ENCODE measurements around the gene ARL14EPL. TPM values are rescaled to one million over a fixed set of nuclear protein-coding genes. Genes with fewer than 3 reads are reported as not detected.
A peak's percentile ranks its signal among the peaks of the same experiment; 100 is the strongest.

The ARL14EPL gene
- polyA plus RNA-seq, 3 donors from 2014 or later, result not detected

DNA sequence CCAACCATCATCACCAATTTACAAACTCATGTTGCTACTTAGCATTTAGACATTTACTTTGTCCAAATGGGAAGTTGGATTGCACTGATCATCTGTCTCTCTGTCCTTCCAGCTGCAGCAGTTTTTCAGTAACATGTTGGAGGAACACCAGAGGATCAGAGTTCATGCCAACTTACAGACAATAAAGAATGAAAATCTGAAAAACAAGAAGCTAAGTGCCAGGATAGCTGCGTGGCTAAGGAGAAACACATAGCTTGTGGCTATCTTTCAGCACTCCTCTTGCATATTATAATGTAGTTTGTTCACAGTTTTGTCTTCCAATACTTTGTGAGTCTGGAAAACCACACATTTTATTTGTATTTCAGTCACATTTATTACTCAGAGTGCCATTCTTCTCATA lies 6.4 kb upstream of the ARL14EPL start:
- H3K27me3 Mint-ChIP-seq (ENCODE audit: low read depth in 3 of 3), result peaks cover 1 to 6% (median 3%) of the 10 kb centered on the region in 3 donors
- H3K27ac Mint-ChIP-seq, result no peak overlapping the region
- peaks cover 0 to 5% (median 0%) of the 10 kb centered on the region in 3 donors for H3K36me3 Mint-ChIP-seq
- no peaks in the 10 kb centered on the region for H3K9me3 Mint-ChIP-seq
- H3K4me1 Mint-ChIP-seq, result no peaks in the 10 kb centered on the region
- no peak overlapping the region for H3K4me3 Mint-ChIP-seq
- DNase-seq, result no peak

GRCh38 chr5:116032991-116033390 lies 719 bp downstream of the ARL14EPL start:
- Mint-ChIP-seq H3K27me3 (ENCODE audit: low read depth in 3 of 3) (peaks cover 0 to 7% (median 6%) of the 10 kb centered on the region in 3 donors), H3K4me1 (peaks cover 8 to 9% of the 10 kb centered on the region in 2 donors), H3K4me3 (no peak overlapping the region), H3K36me3 (no peaks in the 10 kb centered on the region), H3K27ac (no peak overlapping the region), H3K9me3 (no peaks in the 10 kb centered on the region)
- no peak for DNase-seq

GRCh38 chr5:116035123-116035522 lies 2.9 kb downstream of the ARL14EPL start:
- Mint-ChIP-seq H3K27me3 (ENCODE audit: low read depth in 3 of 3) (peaks cover 0 to 7% (median 2%) of the 10 kb centered on the region in 3 donors), H3K4me3 (no peak overlapping the region), H3K36me3 (no peaks in the 10 kb centered on the region), H3K4me1 (peaks cover 21 to 23% of the 10 kb centered on the region in 2 donors), H3K27ac (no peak overlapping the region), H3K9me3 (no peaks in the 10 kb centered on the region)
- DNase-seq, result no peak

GRCh38 chr5:116037236-116037822 lies 5.1 kb downstream of the ARL14EPL start:
- Mint-ChIP-seq H3K4me1 (peaks cover 17 to 23% of the 10 kb centered on the region in 2 donors), H3K27me3 (ENCODE audit: low read depth in 3 of 3) (peaks cover 0 to 3% (median 0%) of the 10 kb centered on the region in 3 donors), H3K27ac (no peak overlapping the region), H3K9me3 (no peaks in the 10 kb centered on the region), H3K4me3 (no peak overlapping the region), H3K36me3 (no peaks in the 10 kb centered on the region)
- DNase-seq, result no peak

DNA sequence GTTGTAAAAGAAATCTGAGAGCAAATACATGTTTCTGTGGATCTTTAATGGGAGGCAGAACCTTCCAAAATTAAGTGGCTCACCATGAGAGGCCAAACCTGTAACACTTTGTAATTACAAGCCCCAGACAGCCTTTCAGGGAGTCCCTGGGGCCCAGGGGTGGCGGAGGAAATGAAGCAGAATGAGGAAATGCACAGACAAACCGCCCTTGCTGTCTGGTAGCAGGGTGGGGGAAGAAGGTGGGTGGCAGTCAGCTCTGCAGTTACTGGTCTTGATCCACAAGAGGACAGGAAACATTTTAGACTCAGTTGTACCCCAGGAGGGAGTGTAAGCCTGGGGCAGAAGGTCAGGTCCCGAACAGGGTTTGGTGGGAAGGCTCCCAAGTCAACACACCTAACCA lies 6.5 kb downstream of the ARL14EPL start:
- Mint-ChIP-seq H3K27ac (peak overlapping the region; percentile 5 to 65 (median 46)), H3K27me3 (ENCODE audit: low read depth in 3 of 3) (peaks cover 0 to 3% (median 0%) of the 10 kb centered on the region in 3 donors), H3K36me3 (no peaks in the 10 kb centered on the region), H3K4me3 (peak overlapping the region in 1 of 5 donors; percentile 34), H3K4me1 (peaks cover 17 to 23% of the 10 kb centered on the region in 2 donors), H3K9me3 (no peaks in the 10 kb centered on the region)
- DNase-seq, result peak in 2 of 3 donors; percentile 13 to 21

DNA sequence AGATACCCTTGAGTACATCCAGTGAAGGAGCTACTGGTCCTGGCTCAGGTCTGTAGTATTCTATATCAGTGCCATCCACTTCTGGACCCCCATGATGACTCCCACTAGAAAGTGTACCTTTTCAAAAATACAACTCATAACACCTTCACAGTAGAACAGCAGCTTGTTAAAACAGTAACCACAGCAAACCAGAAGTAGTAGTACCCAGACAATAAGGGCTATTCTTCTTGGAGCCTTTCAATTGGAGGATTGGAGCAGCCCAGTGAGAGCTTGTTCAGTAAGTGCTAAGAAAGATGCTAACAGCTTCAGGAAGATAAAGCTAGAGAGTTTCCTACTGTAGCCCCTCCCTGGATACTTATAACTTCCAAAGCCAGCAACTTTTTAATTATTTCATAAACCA lies 10.1 kb downstream of the ARL14EPL start:
- no peaks in the 10 kb centered on the region for H3K36me3 Mint-ChIP-seq
- H3K27ac Mint-ChIP-seq, result no peak overlapping the region
- DNase-seq, result no peak
- no peaks in the 10 kb centered on the region for H3K27me3 Mint-ChIP-seq (ENCODE audit: low read depth in 3 of 3)
- H3K4me1 Mint-ChIP-seq, result peaks cover 17 to 20% of the 10 kb centered on the region in 2 donors
- H3K9me3 Mint-ChIP-seq, result no peaks in the 10 kb centered on the region
- no peak overlapping the region for H3K4me3 Mint-ChIP-seq

GRCh38 chr5:116044073-116044472 lies 11.8 kb downstream of the ARL14EPL start:
- no peaks in the 10 kb centered on the region for H3K9me3 Mint-ChIP-seq
- peaks cover 3% of the 10 kb centered on the region in 2 donors for H3K4me1 Mint-ChIP-seq
- H3K36me3 Mint-ChIP-seq, result no peaks in the 10 kb centered on the region
- no peaks in the 10 kb centered on the region for H3K27me3 Mint-ChIP-seq (ENCODE audit: low read depth in 3 of 3)
- H3K4me3 Mint-ChIP-seq, result no peak overlapping the region
- no peak overlapping the region for H3K27ac Mint-ChIP-seq
- no peak for DNase-seq

- DNase-seq, result no peak
- Mint-ChIP-seq H3K4me3 (no peak overlapping the region), H3K4me1 (no peaks in the 10 kb centered on the region), H3K27ac (no peak overlapping the region), H3K9me3 (no peaks in the 10 kb centered on the region), H3K36me3 (no peaks in the 10 kb centered on the region), H3K27me3 (ENCODE audit: low read depth in 3 of 3) (peaks cover 0 to 3% (median 0%) of the 10 kb centered on the region in 3 donors)
Observed at GRCh38 chr5:116045821-116046220, 13.5 kb downstream of the ARL14EPL start.

GRCh38 chr5:116046261-116046660 lies 14.0 kb downstream of the ARL14EPL start:
- H3K9me3 Mint-ChIP-seq, result no peaks in the 10 kb centered on the region
- no peak for DNase-seq
- no peak overlapping the region for H3K27ac Mint-ChIP-seq
- no peaks in the 10 kb centered on the region for H3K36me3 Mint-ChIP-seq
- peaks cover 0 to 3% (median 0%) of the 10 kb centered on the region in 3 donors for H3K27me3 Mint-ChIP-seq (ENCODE audit: low read depth in 3 of 3)
- no peaks in the 10 kb centered on the region for H3K4me1 Mint-ChIP-seq
- H3K4me3 Mint-ChIP-seq, result no peak overlapping the region

GRCh38 chr5:116046823-116047222 lies 14.6 kb downstream of the ARL14EPL start:
- no peaks in the 10 kb centered on the region for H3K36me3 Mint-ChIP-seq
- no peak overlapping the region for H3K27ac Mint-ChIP-seq
- H3K4me1 Mint-ChIP-seq, result no peaks in the 10 kb centered on the region
- no peaks in the 10 kb centered on the region for H3K9me3 Mint-ChIP-seq
- H3K27me3 Mint-ChIP-seq (ENCODE audit: low read depth in 3 of 3), result peaks cover 0 to 3% (median 0%) of the 10 kb centered on the region in 3 donors
- H3K4me3 Mint-ChIP-seq, result no peak overlapping the region
- no peak for DNase-seq

GRCh38 chr5:116058346-116058936 lies 26.2 kb downstream of the ARL14EPL start:
- no peak for DNase-seq
- H3K27ac Mint-ChIP-seq, result no peak overlapping the region
- peaks cover 0 to 12% (median 2%) of the 10 kb centered on the region in 3 donors for H3K27me3 Mint-ChIP-seq (ENCODE audit: low read depth in 3 of 3)
- no peaks in the 10 kb centered on the region for H3K36me3 Mint-ChIP-seq
- H3K4me3 Mint-ChIP-seq, result no peak overlapping the region
- H3K9me3 Mint-ChIP-seq, result peaks cover 0 to 6% (median 0%) of the 10 kb centered on the region in 6 donors
- H3K4me1 Mint-ChIP-seq, result no peaks in the 10 kb centered on the region

- Mint-ChIP-seq H3K9me3 (peaks cover 0 to 6% (median 0%) of the 10 kb centered on the region in 6 donors), H3K4me1 (no peaks in the 10 kb centered on the region), H3K4me3 (no peak overlapping the region), H3K27ac (no peak overlapping the region), H3K36me3 (no peaks in the 10 kb centered on the region), H3K27me3 (ENCODE audit: low read depth in 3 of 3) (peaks cover 2 to 7% (median 3%) of the 10 kb centered on the region in 3 donors)
- no peak for DNase-seq
Observed at GRCh38 chr5:116062352-116062751, 30.1 kb downstream of the ARL14EPL start.

GRCh38 chr5:116063950-116064349 lies 31.7 kb downstream of the ARL14EPL start:
- H3K9me3 Mint-ChIP-seq, result peaks cover 0 to 2% (median 0%) of the 10 kb centered on the region in 6 donors
- H3K36me3 Mint-ChIP-seq, result no peaks in the 10 kb centered on the region
- peaks cover 2 to 7% (median 3%) of the 10 kb centered on the region in 3 donors for H3K27me3 Mint-ChIP-seq (ENCODE audit: low read depth in 3 of 3)
- DNase-seq, result no peak
- no peak overlapping the region for H3K4me3 Mint-ChIP-seq
- no peaks in the 10 kb centered on the region for H3K4me1 Mint-ChIP-seq
- no peak overlapping the region for H3K27ac Mint-ChIP-seq

- Mint-ChIP-seq H3K9me3 (no peaks in the 10 kb centered on the region), H3K36me3 (no peaks in the 10 kb centered on the region), H3K4me1 (no peaks in the 10 kb centered on the region), H3K27me3 (ENCODE audit: low read depth in 3 of 3) (peaks cover 2 to 7% (median 3%) of the 10 kb centered on the region in 3 donors), H3K27ac (no peak overlapping the region), H3K4me3 (no peak overlapping the region)
- peak; percentile 37 to 42 (median 40) for DNase-seq
Observed at GRCh38 chr5:116068028-116068632, 35.9 kb downstream of the ARL14EPL start.
